ENCODE results near the gene FAM227B. TPM values are rescaled to one million over a fixed set of nuclear protein-coding genes. Genes with fewer than 3 reads are reported as not detected.

The FAM227B gene
- total and polyA plus RNA-seq, 2 of the 13 experiments (the other 11 are each of a cell fraction or from before 2014, with no cell fraction given): 1.9 to 2.6 TPM

DNA sequence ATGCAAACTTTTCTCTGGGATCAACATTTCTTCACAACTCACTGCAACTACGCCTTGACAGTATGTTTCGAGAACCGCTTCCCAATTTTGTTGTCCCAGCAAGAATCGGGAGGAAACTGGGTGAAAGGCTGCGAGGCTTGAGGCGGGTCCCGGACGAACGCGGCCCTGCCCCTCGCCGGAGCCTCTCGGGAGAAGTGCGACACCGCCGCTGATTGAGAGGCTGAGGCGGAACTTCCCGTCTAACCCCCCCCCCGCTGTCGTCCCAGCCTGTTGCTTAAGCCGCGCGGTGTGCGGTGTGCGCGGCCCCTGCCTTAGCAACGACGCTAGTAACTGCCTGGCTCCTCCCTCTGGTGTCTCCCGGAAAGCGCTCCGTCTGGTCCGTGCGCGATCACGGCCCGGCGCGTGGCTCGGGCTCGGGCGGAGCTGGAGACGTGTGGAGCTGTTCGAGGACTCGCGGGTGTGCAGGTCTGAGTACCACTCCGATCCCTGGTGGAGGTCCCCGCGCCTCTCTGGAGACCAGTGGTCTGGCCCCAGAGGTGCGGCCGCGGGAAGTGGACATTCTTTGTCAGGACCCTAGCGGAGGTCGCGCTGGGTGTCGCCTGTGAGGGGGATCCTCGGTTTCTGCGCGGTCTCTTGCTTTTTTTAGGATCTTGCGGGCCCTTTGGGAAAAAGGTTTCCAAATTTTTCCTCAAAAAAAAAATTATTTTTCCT is at the start of gene FAM227B, which contains the start of gene DTWD1 (continued):
- TF ChIP-seq HNRNPUL1 (IDR thresholded peaks at IDR 0.05; ENCODE audit: low read depth, low read length): peak; percentile 35; the same call in 1 of the 2 replicates
- peak; percentile 86; the same call in 1 of the 2 replicates for TF ChIP-seq ARHGAP35 (CRISPR knock-in tag; IDR thresholded peaks at IDR 0.05; ENCODE audit: borderline replicate concordance)
- TF ChIP-seq STAT5B (CRISPR knock-in tag; IDR thresholded peaks at IDR 0.05): peak; percentile 95
- peak; percentile 68; the same call in 1 of the 2 replicates for TF ChIP-seq FOXJ3 (CRISPR knock-in tag; IDR thresholded peaks at IDR 0.05; ENCODE audit: borderline replicate concordance)
- TF ChIP-seq ZNF230 (CRISPR knock-in tag; IDR thresholded peaks at IDR 0.05): peak; percentile 83; the same call in 1 of the 2 replicates
- peak; percentile 90 for TF ChIP-seq POLR2G (IDR thresholded peaks at IDR 0.05; ENCODE audit: low read depth, low read length)
- peak; percentile 97 for TF ChIP-seq ZNF773 (CRISPR knock-in tag; IDR thresholded peaks at IDR 0.05; ENCODE audit: borderline replicate concordance)
- 0 out of 2 replicates have a peak, but pooled peaks have one; percentile 75 for TF ChIP-seq NR1H2 (CRISPR knock-in tag; IDR thresholded peaks at IDR 0.05; ENCODE audit: borderline replicate concordance, low read depth)
- TF ChIP-seq ZNF274 (CRISPR knock-in tag; IDR thresholded peaks at IDR 0.05): peak; percentile 95
- TF ChIP-seq, protein P1, sequence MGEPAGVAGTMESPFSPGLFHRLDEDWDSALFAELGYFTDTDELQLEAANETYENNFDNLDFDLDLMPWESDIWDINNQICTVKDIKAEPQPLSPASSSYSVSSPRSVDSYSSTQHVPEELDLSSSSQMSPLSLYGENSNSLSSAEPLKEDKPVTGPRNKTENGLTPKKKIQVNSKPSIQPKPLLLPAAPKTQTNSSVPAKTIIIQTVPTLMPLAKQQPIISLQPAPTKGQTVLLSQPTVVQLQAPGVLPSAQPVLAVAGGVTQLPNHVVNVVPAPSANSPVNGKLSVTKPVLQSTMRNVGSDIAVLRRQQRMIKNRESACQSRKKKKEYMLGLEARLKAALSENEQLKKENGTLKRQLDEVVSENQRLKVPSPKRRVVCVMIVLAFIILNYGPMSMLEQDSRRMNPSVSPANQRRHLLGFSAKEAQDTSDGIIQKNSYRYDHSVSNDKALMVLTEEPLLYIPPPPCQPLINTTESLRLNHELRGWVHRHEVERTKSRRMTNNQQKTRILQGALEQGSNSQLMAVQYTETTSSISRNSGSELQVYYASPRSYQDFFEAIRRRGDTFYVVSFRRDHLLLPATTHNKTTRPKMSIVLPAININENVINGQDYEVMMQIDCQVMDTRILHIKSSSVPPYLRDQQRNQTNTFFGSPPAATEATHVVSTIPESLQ (CRISPR knock-in tag; conservative IDR thresholded peaks at IDR 0.05): no peak
- TF ChIP-seq SUZ12 (IDR thresholded peaks at IDR 0.05; ENCODE audit: low read depth, low read length): no peak
- peak; percentile 74; the same call in 1 of the 2 replicates for TF ChIP-seq ESRRA (CRISPR knock-in tag; IDR thresholded peaks at IDR 0.05; ENCODE audit: low read depth)
- no peak for TF ChIP-seq NFIB (CRISPR knock-in tag; IDR thresholded peaks at IDR 0.05; ENCODE audit: borderline replicate concordance)
- TF ChIP-seq SP2 (CRISPR knock-in tag; IDR thresholded peaks at IDR 0.05): peak; percentile 82
- TF ChIP-seq ZBTB20 (CRISPR knock-in tag; IDR thresholded peaks at IDR 0.05; ENCODE audit: borderline replicate concordance, low read depth): peak; percentile 97
- peak; percentile 82 for TF ChIP-seq ZBTB7B (CRISPR knock-in tag; IDR thresholded peaks at IDR 0.05)
- TF ChIP-seq HOXD1 (CRISPR knock-in tag; IDR thresholded peaks at IDR 0.05): peak; percentile 95
- TF ChIP-seq, protein P2, sequence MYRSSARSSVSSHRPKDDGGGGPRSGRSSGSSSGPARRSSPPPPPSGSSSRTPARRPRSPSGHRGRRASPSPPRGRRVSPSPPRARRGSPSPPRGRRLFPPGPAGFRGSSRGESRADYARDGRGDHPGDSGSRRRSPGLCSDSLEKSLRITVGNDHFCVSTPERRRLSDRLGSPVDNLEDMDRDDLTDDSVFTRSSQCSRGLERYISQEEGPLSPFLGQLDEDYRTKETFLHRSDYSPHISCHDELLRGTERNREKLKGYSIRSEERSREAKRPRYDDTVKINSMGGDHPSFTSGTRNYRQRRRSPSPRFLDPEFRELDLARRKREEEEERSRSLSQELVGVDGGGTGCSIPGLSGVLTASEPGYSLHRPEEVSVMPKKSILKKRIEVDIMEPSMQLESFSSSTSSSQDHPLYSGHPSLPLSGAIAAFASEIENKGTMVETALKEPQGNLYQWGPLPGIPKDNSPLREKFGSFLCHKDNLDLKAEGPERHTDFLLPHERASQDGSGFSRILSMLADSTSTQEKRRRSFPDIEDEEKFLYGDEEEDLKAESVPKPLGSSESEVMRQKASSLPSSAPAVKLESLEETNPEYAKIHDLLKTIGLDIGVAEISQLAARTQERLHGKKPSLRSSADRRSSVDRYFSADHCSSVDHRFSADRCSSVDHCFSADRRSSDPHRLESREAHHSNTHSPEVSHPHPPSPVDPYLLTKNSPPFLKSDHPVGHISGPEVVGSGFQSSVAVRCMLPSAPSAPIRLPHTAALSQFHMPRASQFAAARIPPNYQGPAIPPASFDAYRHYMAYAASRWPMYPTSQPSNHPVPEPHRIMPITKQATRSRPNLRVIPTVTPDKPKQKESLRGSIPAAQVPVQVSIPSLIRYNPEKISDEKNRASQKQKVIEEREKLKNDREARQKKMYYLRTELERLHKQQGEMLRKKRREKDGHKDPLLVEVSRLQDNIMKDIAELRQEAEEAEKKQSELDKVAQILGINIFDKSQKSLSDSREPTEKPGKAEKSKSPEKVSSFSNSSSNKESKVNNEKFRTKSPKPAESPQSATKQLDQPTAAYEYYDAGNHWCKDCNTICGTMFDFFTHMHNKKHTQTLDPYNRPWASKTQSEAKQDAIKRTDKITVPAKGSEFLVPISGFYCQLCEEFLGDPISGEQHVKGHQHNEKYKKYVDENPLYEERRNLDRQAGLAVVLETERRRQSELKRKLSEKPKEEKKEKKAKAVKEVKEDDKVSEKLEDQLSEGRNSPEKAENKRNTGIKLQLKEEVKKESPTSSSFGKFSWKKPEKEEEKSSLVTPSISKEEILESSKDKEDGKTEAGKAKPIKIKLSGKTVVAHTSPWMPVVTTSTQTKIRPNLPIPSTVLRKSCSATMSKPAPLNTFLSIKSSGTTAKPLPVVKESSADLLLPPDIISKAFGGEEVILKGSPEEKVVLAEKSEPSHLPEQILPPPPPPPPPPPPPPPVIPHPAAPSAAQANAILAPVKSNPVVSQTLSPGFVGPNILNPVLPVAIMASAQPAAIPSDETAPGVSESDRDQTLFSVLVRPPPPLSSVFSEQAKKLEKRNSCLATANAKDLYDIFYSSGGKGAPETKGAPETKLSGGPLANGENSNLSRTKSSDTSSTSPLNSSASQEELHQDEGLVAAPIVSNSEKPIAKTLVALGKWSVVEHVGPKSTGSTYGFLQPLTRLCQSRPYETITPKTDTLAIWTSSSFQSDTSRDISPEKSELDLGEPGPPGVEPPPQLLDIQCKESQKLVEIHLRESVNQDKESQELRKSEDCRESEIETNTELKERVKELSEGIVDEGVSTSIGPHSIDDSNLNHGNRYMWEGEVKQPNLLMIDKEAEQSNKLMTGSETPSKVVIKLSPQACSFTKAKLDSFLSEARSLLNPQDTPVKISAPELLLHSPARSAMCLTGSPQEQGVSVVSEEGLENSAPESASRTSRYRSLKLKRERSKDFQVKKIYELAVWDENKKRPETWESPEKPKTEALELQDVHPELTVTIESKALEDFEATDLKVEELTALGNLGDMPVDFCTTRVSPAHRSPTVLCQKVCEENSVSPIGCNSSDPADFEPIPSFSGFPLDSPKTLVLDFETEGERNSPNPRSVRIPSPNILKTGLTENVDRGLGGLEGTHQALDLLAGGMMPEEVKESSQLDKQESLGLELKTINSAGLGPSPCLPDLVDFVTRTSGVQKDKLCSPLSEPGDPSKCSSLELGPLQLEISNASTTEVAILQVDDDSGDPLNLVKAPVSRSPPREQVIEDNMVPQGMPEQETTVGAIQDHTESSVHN (CRISPR knock-in tag; IDR thresholded peaks at IDR 0.05): peak; percentile 99
- TF ChIP-seq BORCS8-MEF2B (CRISPR knock-in tag; IDR thresholded peaks at IDR 0.05): peak; percentile 98
- TF ChIP-seq CHD2 (IDR thresholded peaks at IDR 0.05; ENCODE audit: low read depth, low read length): peak; percentile 87

All from HepG2 (cell line).